ENCODE results near the gene CFTR.

Gene CFTR

GRCh38 chr7:117587931-117588330 is 108.1 kb downstream of the CFTR start:
- TF ChIP-seq CTCF (IDR thresholded peaks at IDR 0.05; ENCODE audit: low read length), result no peak
- TF ChIP-seq EZH2 (IDR thresholded peaks at IDR 0.05; ENCODE audit: borderline replicate concordance, low read length), result no peak
- H3K4me1 ChIP-seq (ENCODE audit: insufficient read depth, low read length, severe bottlenecking), result no peaks in the 10 kb centered on the region
- H3K79me2 ChIP-seq (ENCODE audit: insufficient read depth, low read length), result no peaks in the 10 kb centered on the region
- no peaks in the 10 kb centered on the region for H3K36me3 ChIP-seq (ENCODE audit: insufficient read depth, low read length)
- no peaks in the 10 kb centered on the region for H3K9me2 ChIP-seq (ENCODE audit: low read depth, low read length)
- no peak overlapping the region for H3K4me2 ChIP-seq (ENCODE audit: low read length)
- no peaks in the 10 kb centered on the region for H4K20me1 ChIP-seq (ENCODE audit: insufficient read depth, low read length)
- H3K27me3 ChIP-seq (ENCODE audit: insufficient read depth, low read length), result no peaks in the 10 kb centered on the region
- H3K9ac ChIP-seq (ENCODE audit: low read length), result no peak overlapping the region
- H3K27ac ChIP-seq (ENCODE audit: low read depth, low read length, poor library complexity, severe bottlenecking), result no peak overlapping the region
- H3K9me3 ChIP-seq (ENCODE audit: low read length), result no peaks in the 10 kb centered on the region
- no peak overlapping the region for H2AFZ ChIP-seq (ENCODE audit: low read length)
- no peak overlapping the region for H3K4me3 ChIP-seq (ENCODE audit: low read depth, low read length, poor library complexity, severe bottlenecking)
- no peaks in the 10 kb centered on the region for H3F3A ChIP-seq (ENCODE audit: insufficient read depth, low read length)

GRCh38 chr7:117588352-117588794 is 108.5 kb downstream of the CFTR start:
- Histone ChIP-seq H3K79me2 (ENCODE audit: insufficient read depth, low read length) (no peaks in the 10 kb centered on the region), H3K9me2 (ENCODE audit: low read depth, low read length) (no peaks in the 10 kb centered on the region), H3K27me3 (ENCODE audit: insufficient read depth, low read length) (no peaks in the 10 kb centered on the region), H4K20me1 (ENCODE audit: insufficient read depth, low read length) (no peaks in the 10 kb centered on the region), H3K4me3 (ENCODE audit: low read depth, low read length, poor library complexity, severe bottlenecking) (no peak overlapping the region), H3K27ac (ENCODE audit: low read depth, low read length, poor library complexity, severe bottlenecking) (no peak overlapping the region), H2AFZ (ENCODE audit: low read length) (no peak overlapping the region), H3F3A (ENCODE audit: insufficient read depth, low read length) (no peaks in the 10 kb centered on the region), H3K4me1 (ENCODE audit: insufficient read depth, low read length, severe bottlenecking) (no peaks in the 10 kb centered on the region), H3K9ac (ENCODE audit: low read length) (no peak overlapping the region), H3K36me3 (ENCODE audit: insufficient read depth, low read length) (no peaks in the 10 kb centered on the region), H3K9me3 (ENCODE audit: low read length) (no peaks in the 10 kb centered on the region), H3K4me2 (ENCODE audit: low read length) (no peak overlapping the region)
- TF ChIP-seq EZH2 (IDR thresholded peaks at IDR 0.05; ENCODE audit: borderline replicate concordance, low read length), result no peak
- TF ChIP-seq CTCF (IDR thresholded peaks at IDR 0.05; ENCODE audit: low read length), result no peak

GRCh38 chr7:117590191-117590590 is 110.4 kb downstream of the CFTR start:
- Histone ChIP-seq H3K79me2 (ENCODE audit: insufficient read depth, low read length) (no peaks in the 10 kb centered on the region), H3K27me3 (ENCODE audit: insufficient read depth, low read length) (no peaks in the 10 kb centered on the region), H3K9ac (ENCODE audit: low read length) (no peak overlapping the region), H3K36me3 (ENCODE audit: insufficient read depth, low read length) (no peaks in the 10 kb centered on the region), H3K4me1 (ENCODE audit: insufficient read depth, low read length, severe bottlenecking) (no peaks in the 10 kb centered on the region), H4K20me1 (ENCODE audit: insufficient read depth, low read length) (no peaks in the 10 kb centered on the region), H2AFZ (ENCODE audit: low read length) (no peak overlapping the region), H3K9me2 (ENCODE audit: low read depth, low read length) (no peaks in the 10 kb centered on the region), H3K4me2 (ENCODE audit: low read length) (no peak overlapping the region), H3K27ac (ENCODE audit: low read depth, low read length, poor library complexity, severe bottlenecking) (no peak overlapping the region), H3F3A (ENCODE audit: insufficient read depth, low read length) (no peaks in the 10 kb centered on the region), H3K4me3 (ENCODE audit: low read depth, low read length, poor library complexity, severe bottlenecking) (no peak overlapping the region), H3K9me3 (ENCODE audit: low read length) (no peaks in the 10 kb centered on the region)
- TF ChIP-seq CTCF (IDR thresholded peaks at IDR 0.05; ENCODE audit: low read length), result no peak
- no peak for TF ChIP-seq EZH2 (IDR thresholded peaks at IDR 0.05; ENCODE audit: borderline replicate concordance, low read length)

Measured in OCI-LY1 (cell line).